ENCODE data around the gene OLA1. TPM values are rescaled to one million over a fixed set of nuclear protein-coding genes. Genes with fewer than 3 reads are reported as not detected.
A peak's percentile ranks its signal among the peaks of the same experiment; 100 is the strongest.

The OLA1 gene
- total and polyA plus RNA-seq, 2 of the 13 experiments (the other 11 are each of a cell fraction or from before 2014, with no cell fraction given), result 153 to 241 TPM

- TF ChIP-seq ZBTB34 (CRISPR knock-in tag; IDR thresholded peaks at IDR 0.05), result peak; percentile 4; the same call in 1 of the 2 replicates
- TF ChIP-seq ZBTB26 (CRISPR knock-in tag; IDR thresholded peaks at IDR 0.05; ENCODE audit: borderline replicate concordance), result peak; percentile 78
- peak; percentile 87 for TF ChIP-seq ZNF574 (CRISPR knock-in tag; IDR thresholded peaks at IDR 0.05)
- TF ChIP-seq ZSCAN29 (CRISPR knock-in tag; conservative IDR thresholded peaks at IDR 0.05), result peak; percentile 79; the same call in 1 of the 2 replicates
- peak; percentile 82; the same call in 1 of the 2 replicates for TF ChIP-seq ZNF484 (CRISPR knock-in tag; IDR thresholded peaks at IDR 0.05; ENCODE audit: borderline replicate concordance, low read depth)
- peak; percentile 90; the same call in 1 of the 2 replicates for TF ChIP-seq TMF1 (CRISPR knock-in tag; IDR thresholded peaks at IDR 0.05; ENCODE audit: low read depth)
- TF ChIP-seq HMGA1 (CRISPR knock-in tag; conservative IDR thresholded peaks at IDR 0.05), result no peak
- peak; percentile 82 for TF ChIP-seq ZFP90 (CRISPR knock-in tag; IDR thresholded peaks at IDR 0.05; ENCODE audit: borderline replicate concordance)
- TF ChIP-seq DBP (CRISPR knock-in tag; IDR thresholded peaks at IDR 0.05; ENCODE audit: not compliant biosample characterization), result no peak
- peak; percentile 94; the same call in 1 of the 2 replicates for TF ChIP-seq ZNF790 (CRISPR knock-in tag; IDR thresholded peaks at IDR 0.05; ENCODE audit: borderline replicate concordance)
- TF ChIP-seq ZNF614 (CRISPR knock-in tag; IDR thresholded peaks at IDR 0.05; ENCODE audit: borderline replicate concordance), result no peak
- TF ChIP-seq ZNF564 (CRISPR knock-in tag; IDR thresholded peaks at IDR 0.05), result peak; percentile 87
- peak; percentile 93 for TF ChIP-seq TAF1 (CRISPR knock-in tag; IDR thresholded peaks at IDR 0.05)
- peak; percentile 66; the same call in 1 of the 2 replicates for TF ChIP-seq ZSCAN22 (CRISPR knock-in tag; IDR thresholded peaks at IDR 0.05)
- peak; percentile 95; the same call in 1 of the 2 replicates for TF ChIP-seq NFKB2 (CRISPR knock-in tag; IDR thresholded peaks at IDR 0.05; ENCODE audit: borderline replicate concordance)
- peak; percentile 95 for TF ChIP-seq SMAD9 (CRISPR knock-in tag; IDR thresholded peaks at IDR 0.05)
- peak; percentile 97 for TF ChIP-seq THAP8 (CRISPR knock-in tag; IDR thresholded peaks at IDR 0.05; ENCODE audit: borderline replicate concordance)
- no peak; the same call in 1 of the 2 replicates for TF ChIP-seq ZNF180 (CRISPR knock-in tag; IDR thresholded peaks at IDR 0.05; ENCODE audit: borderline replicate concordance, low read depth)
- no peak for TF ChIP-seq MTA3 (CRISPR knock-in tag; IDR thresholded peaks at IDR 0.05)
- peak; percentile 49; the same call in 1 of the 2 replicates for TF ChIP-seq CBX5 (CRISPR knock-in tag; IDR thresholded peaks at IDR 0.05; ENCODE audit: borderline replicate concordance)
- TF ChIP-seq ZSCAN31 (CRISPR knock-in tag; IDR thresholded peaks at IDR 0.05; ENCODE audit: low read depth), result peak; percentile 97
- TF ChIP-seq RELA (CRISPR knock-in tag; IDR thresholded peaks at IDR 0.05), result no peak; the same call in 1 of the 2 replicates
Measured at GRCh38 chr2:174248187-174248997, at the start of gene OLA1 (continued).

Data from HepG2 (cell line).